Left lung (tissue), 14 donors: ENCODE data around the gene TTC34. TPM values are rescaled to one million over a fixed set of nuclear protein-coding genes. Genes with fewer than 3 reads are reported as not detected.
A peak's percentile ranks its signal among the peaks of the same experiment; 100 is the strongest.

Experiments
- ATAC-seq: fragments of 200-7000 bp; cut with Tn5 transposase; one replicate; pipeline ENCODE4 v1.9.1; 2020; ENCODE audit warnings: moderate library complexity
- DNase-seq, 4 donors: peaks; one replicate each; pipeline ENCODE4 v3.0.0-alpha.2; 2013 to 2020
- H3K27ac ChIP-seq, 2 donors: fragments of 200-600 bp; sonication (generic) in 1 of 2; one replicate each; pipeline versions ENCODE4 v1.5.0 to v1.8.0; 2020 to 2021
- H3K27me3 ChIP-seq, 2 donors: fragments of 200-600 bp; sonication (generic) in 1 of 2; one replicate each; pipeline versions ENCODE4 v1.5.0 to v1.8.0; 2020 to 2021
- H3K36me3 ChIP-seq, 2 donors: fragments of 200-600 bp; sonication (generic) in 1 of 2; one replicate each; pipeline versions ENCODE4 v1.5.0 to v1.8.0; 2020 to 2021
- H3K4me1 ChIP-seq, 2 donors: fragments of 200-600 bp; one replicate each; pipeline ENCODE4 v1.8.0; 2021
- H3K4me3 ChIP-seq, 2 donors: fragments of 200-600 bp; sonication (generic) in 1 of 2; one replicate each; pipeline versions ENCODE4 v1.5.0 to v1.8.0; 2020 to 2021; ENCODE audit warnings: mild to moderate bottlenecking in 1 of 2
- H3K9me3 ChIP-seq, 2 donors: fragments of 200-600 bp; sonication (generic) in 1 of 2; one replicate each; pipeline versions ENCODE4 v1.5.0 to v1.8.0; 2020 to 2021
- CTCF ChIP-seq, 2 donors: fragments of 200-600 bp; sonication (generic) in 1 of 2; IDR thresholded peaks; one replicate each; pipeline versions ENCODE4 v1.5.0 to v1.8.0; 2021; ENCODE audit warnings: antibody characterized with exemption in 2 of 2
- intact Hi-C, 2 donors: fragments of 100-400 bp; cut with DNase I; formaldehyde crosslinking; loops; one replicate each; pipeline versions ENCODE4 v1.11.2 to v1.14.2; 2022
- long read RNA-seq, 12 donors: library from polyadenylated mRNA in 2 of 12; unstranded in 2 of 12; transcript quantifications; one replicate each; pipeline ENCODE4 v2.0.0 and lab custom pipeline, GENCODE V29; 2019 to 2026
- polyA plus RNA-seq, 6 donors: library from polyadenylated mRNA; unstranded; fragments of 120-200 nt; gene quantifications; one replicate each; pipeline ENCODE4 v1.2.1, GENCODE V29; 2013; ENCODE audit not compliant: insufficient read length in 6 of 6
- total RNA-seq, 2 donors: library from RNA; stranded (reverse); fragmentation: NEBNext Ultra II Directional; extraction: Animal tissue kit (Norgen Biotek cat#: 25700); gene quantifications; one replicate each; pipeline ENCODE4 v1.2.1, GENCODE V29; 2021
- donor health status: DM: no; HTN: yes; CAD: no.
- donor health status: DM: no; HTN: no; CAD: no.

Gene TTC34
- total RNA-seq = 1 to 10 TPM in 1 of 2 donors, under 1 TPM in 1; 0.44 to 1.2 TPM
- under 1 TPM; 0.58 to 0.91 (median 0.69) TPM for polyA plus RNA-seq
- long read RNA-seq, donor 1 = 0 reads
- long read RNA-seq, donor 2 = 0 reads
- long read RNA-seq, donor 3 = 0 reads
- long read RNA-seq, donor 4 = 0 reads
- long read RNA-seq, donor 5 = 0 reads
- long read RNA-seq, donor 6 = 0 reads
- long read RNA-seq, donor 7 = 0 reads
- long read RNA-seq, donor 8 = 0 reads
- long read RNA-seq, donor 9 = 0 reads
- long read RNA-seq, donor 10 = 0 reads
- long read RNA-seq, donor 11 = 0 reads
- long read RNA-seq, donor 12 = 0 reads

GRCh38 chr1:2801535-2802291 is at the start of gene TTC34:
TSS of gene TTC34 (minus strand) at chr1:2801693. CDS start at chr1:2800827, 866 bp downstream.
- H3K36me3 ChIP-seq = no peaks in the 10 kb centered on the region
- H3K27me3 ChIP-seq = peaks cover 0 to 83% of the 10 kb centered on the region in 2 donors
- H3K4me1 ChIP-seq = no peaks in the 10 kb centered on the region
- H3K4me3 ChIP-seq = no peak within 1 kb of the TSS
- peak in 1 of 2 donors; percentile 22 for TF ChIP-seq CTCF (IDR thresholded peaks at IDR 0.05)
- H3K27ac ChIP-seq = no peak within 1 kb of the TSS
- DNase-seq (peak in 2 of 4 donors; percentile 44 to 78), ATAC-seq (peak; percentile 74)
- H3K9me3 ChIP-seq = no peaks in the 10 kb centered on the region
- intact Hi-C loops = no loop called here

GRCh38 chr1:2850502-2850901 is 49.0 kb upstream of the TTC34 start:
- H3K4me3 ChIP-seq = no peak overlapping the region
- H3K36me3 ChIP-seq = no peaks in the 10 kb centered on the region
- ATAC-seq (no peak), DNase-seq (peak in 1 of 4 donors; percentile 48)
- H3K9me3 ChIP-seq = no peaks in the 10 kb centered on the region
- intact Hi-C loops = no loop called here
- no peaks in the 10 kb centered on the region for H3K4me1 ChIP-seq
- no peak for TF ChIP-seq CTCF (IDR thresholded peaks at IDR 0.05)
- H3K27me3 ChIP-seq = peaks cover 0 to 83% of the 10 kb centered on the region in 2 donors
- H3K27ac ChIP-seq = no peak overlapping the region

GRCh38 chr1:2848006-2848670 is 46.6 kb upstream of the TTC34 start:
- H3K9me3 ChIP-seq = peaks cover 0 to 8% of the 10 kb centered on the region in 2 donors
- peaks cover 0 to 69% of the 10 kb centered on the region in 2 donors for H3K27me3 ChIP-seq
- no peak overlapping the region for H3K27ac ChIP-seq
- no peak for ATAC-seq
- DNase-seq = peak in 1 of 4 donors; percentile 65
- intact Hi-C loops = no loop called here
- no peaks in the 10 kb centered on the region for H3K4me1 ChIP-seq
- no peak for TF ChIP-seq CTCF (IDR thresholded peaks at IDR 0.05)
- H3K4me3 ChIP-seq = no peak overlapping the region
- no peaks in the 10 kb centered on the region for H3K36me3 ChIP-seq

- no peak overlapping the region for H3K27ac ChIP-seq
- no peak overlapping the region for H3K4me3 ChIP-seq
- no peaks in the 10 kb centered on the region for H3K36me3 ChIP-seq
- ATAC-seq (no peak), DNase-seq (peak in 1 of 4 donors; percentile 65)
- no peak for TF ChIP-seq CTCF (IDR thresholded peaks at IDR 0.05)
- peaks cover 0 to 69% of the 10 kb centered on the region in 2 donors for H3K27me3 ChIP-seq
- peaks cover 0 to 8% of the 10 kb centered on the region in 2 donors for H3K9me3 ChIP-seq
- intact Hi-C loops = no loop called here
- H3K4me1 ChIP-seq = no peaks in the 10 kb centered on the region
Observed at GRCh38 chr1:2847086-2847985, 45.8 kb upstream of the TTC34 start.
